Endothelial cell of umbilical vein (primary cell): ENCODE results near the gene RECQL.

Experiments
- CTCF ChIP-seq, 2 donors: IDR thresholded peaks; 1 replicate in 1 of 2; 2 replicates in 1 of 2; pipeline ENCODE4 v1.5.1; 2011; ENCODE audit warnings: low read length in 2 of 2, mild to moderate bottlenecking in 2 of 2, moderate library complexity in 2 of 2, control low read depth in 1 of 2, inconsistent platforms in 1 of 2, low read depth in 1 of 2; ENCODE audit not compliant: insufficient read depth in 1 of 2; ENCODE audit errors: extremely low read depth in 1 of 2
- EZH2 ChIP-seq: IDR thresholded peaks from 2 replicates; pipeline ENCODE4 v1.6.1; 2012; ENCODE audit warnings: borderline replicate concordance, low read depth, mild to moderate bottlenecking, moderate library complexity, low read length, inconsistent platforms; ENCODE audit not compliant: severe bottlenecking
- MAX ChIP-seq: IDR thresholded peaks from 2 replicates; pipeline ENCODE4 v1.6.1; 2011; ENCODE audit not compliant: insufficient read depth, insufficient read length
- POLR2A ChIP-seq: IDR thresholded peaks from 2 replicates; pipeline ENCODE4 v1.6.1; 2012; ENCODE audit warnings: low read depth, mild to moderate bottlenecking, control low read depth, low read length
- POLR2AphosphoS5 ChIP-seq: IDR thresholded peaks from 2 replicates; pipeline ENCODE4 v1.6.1; 2012; ENCODE audit warnings: low read depth, mild to moderate bottlenecking, control low read depth, low read length, moderate library complexity; ENCODE audit not compliant: insufficient read depth

GRCh38 chr12:21526721-21527345 is 25.4 kb upstream of the RECQL start:
- TF ChIP-seq CTCF (IDR thresholded peaks at IDR 0.05; ENCODE audit: extremely low read depth in 1 of 2, insufficient read depth in 1 of 2, low read depth in 1 of 2, low read length in 2 of 2) (no peak), MAX (no peak), POLR2A (no peak), POLR2AphosphoS5 (no peak), EZH2 (no peak)
